Measurements from ENCODE around the gene FGGY. TPM values are rescaled to one million over a fixed set of nuclear protein-coding genes. Genes with fewer than 3 reads are reported as not detected.
"Not testable (repeated sequence)": the region's sequence is repeated elsewhere in the genome, so short reads cannot be mapped to it uniquely, and the experiment has no call there.

FGGY gene
- total RNA-seq, 1 experiment from 2014 or later: 4.7 TPM

DNA sequence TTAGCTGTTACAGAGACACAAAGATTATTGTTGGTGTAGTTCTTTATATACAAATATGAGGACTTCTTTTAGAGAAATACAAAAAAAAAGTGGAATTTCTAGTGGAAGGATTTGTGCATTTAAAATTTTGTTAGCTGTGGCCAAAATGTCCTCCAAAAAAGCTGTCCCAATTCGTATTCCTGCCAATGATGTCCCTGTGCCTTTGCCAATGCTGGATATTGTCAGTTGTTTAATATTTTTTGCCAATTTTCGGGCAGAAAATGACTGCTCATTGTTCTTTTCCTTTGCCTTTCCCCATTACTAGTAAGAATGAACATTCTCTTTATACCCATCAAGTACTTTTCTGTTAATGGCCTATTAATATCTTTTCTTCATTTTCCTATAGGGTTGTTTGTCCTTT lies 407.8 kb downstream of the FGGY start:
- Histone ChIP-seq H3K9me2 (replicated peaks; ENCODE audit: insufficient read depth, low read length) (no peaks in the 10 kb centered on the region), H4K20me1 (ENCODE audit: insufficient read depth, low read depth, low read length) (no peaks in the 10 kb centered on the region)

GRCh38 chr1:59705466-59706302 lies 408.8 kb downstream of the FGGY start:
- H3K9me2 ChIP-seq (replicated peaks; ENCODE audit: insufficient read depth, low read length): no peaks in the 10 kb centered on the region
- DNase-seq: no peak
- H3K27ac ChIP-seq (ENCODE audit: low read length): no peak overlapping the region

More for the DNA sequence above, 407.8 kb downstream of the FGGY start:
- Histone ChIP-seq H3K4me3 (ENCODE audit: low read length) (no peak overlapping the region), H3K27ac (ENCODE audit: low read length) (no peak overlapping the region), H3K79me2 (ENCODE audit: low read length) (no peaks in the 10 kb centered on the region), H3K9ac (ENCODE audit: low read length) (no peak overlapping the region), H3K4me1 (ENCODE audit: low read length) (no peaks in the 10 kb centered on the region), H3K27me3 (ENCODE audit: low read length) (no peaks in the 10 kb centered on the region), H3K36me3 (ENCODE audit: insufficient read depth, low read length) (no peaks in the 10 kb centered on the region), H3K4me2 (ENCODE audit: low read depth, low read length, poor library complexity, severe bottlenecking) (no peak overlapping the region), H3K9me3 (ENCODE audit: low read length) (no peaks in the 10 kb centered on the region), H2AFZ (ENCODE audit: low read length) (no peak overlapping the region)
- no peak for DNase-seq

DNA sequence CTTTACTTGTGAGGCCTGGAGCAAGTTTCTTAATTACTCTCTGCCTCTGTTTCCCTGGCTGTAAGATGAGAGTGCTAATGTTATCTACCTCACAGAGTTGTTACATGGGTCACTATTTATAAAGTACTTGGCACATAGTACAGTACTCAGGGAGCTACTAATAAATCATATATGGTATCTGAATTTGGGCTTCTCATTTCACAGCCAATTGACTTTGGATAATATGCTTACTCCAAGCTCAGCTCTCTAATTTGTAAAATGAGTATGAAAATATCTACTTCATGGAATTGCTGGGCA lies 409.4 kb downstream of the FGGY start:
- H2AFZ ChIP-seq (ENCODE audit: low read length): no peak overlapping the region
- H3K27ac ChIP-seq (ENCODE audit: low read length): no peak overlapping the region
- no peaks in the 10 kb centered on the region for H3K36me3 ChIP-seq (ENCODE audit: insufficient read depth, low read length)
- H3K4me2 ChIP-seq (ENCODE audit: low read depth, low read length, poor library complexity, severe bottlenecking): no peak overlapping the region
- H3K4me3 ChIP-seq (ENCODE audit: low read length): no peak overlapping the region
- H3K4me1 ChIP-seq (ENCODE audit: low read length): no peaks in the 10 kb centered on the region
- no peak overlapping the region for H3K9ac ChIP-seq (ENCODE audit: low read length)
- H3K79me2 ChIP-seq (ENCODE audit: low read length): no peaks in the 10 kb centered on the region
- no peaks in the 10 kb centered on the region for H3K9me3 ChIP-seq (ENCODE audit: low read length)
- DNase-seq: no peak
- no peaks in the 10 kb centered on the region for H3K27me3 ChIP-seq (ENCODE audit: low read length)
- no peaks in the 10 kb centered on the region for H4K20me1 ChIP-seq (ENCODE audit: insufficient read depth, low read depth, low read length)
- H3K9me2 ChIP-seq (replicated peaks; ENCODE audit: insufficient read depth, low read length): no peaks in the 10 kb centered on the region

More at GRCh38 chr1:59705466-59706302, 408.8 kb downstream of the FGGY start:
- Histone ChIP-seq H2AFZ (ENCODE audit: low read length) (no peak overlapping the region), H3K9me3 (ENCODE audit: low read length) (no peaks in the 10 kb centered on the region), H4K20me1 (ENCODE audit: insufficient read depth, low read depth, low read length) (no peaks in the 10 kb centered on the region), H3K4me1 (ENCODE audit: low read length) (no peaks in the 10 kb centered on the region), H3K4me2 (ENCODE audit: low read depth, low read length, poor library complexity, severe bottlenecking) (no peak overlapping the region), H3K27me3 (ENCODE audit: low read length) (no peaks in the 10 kb centered on the region), H3K36me3 (ENCODE audit: insufficient read depth, low read length) (no peaks in the 10 kb centered on the region), H3K79me2 (ENCODE audit: low read length) (no peaks in the 10 kb centered on the region), H3K4me3 (ENCODE audit: low read length) (no peak overlapping the region), H3K9ac (ENCODE audit: low read length) (no peak overlapping the region)

DNA sequence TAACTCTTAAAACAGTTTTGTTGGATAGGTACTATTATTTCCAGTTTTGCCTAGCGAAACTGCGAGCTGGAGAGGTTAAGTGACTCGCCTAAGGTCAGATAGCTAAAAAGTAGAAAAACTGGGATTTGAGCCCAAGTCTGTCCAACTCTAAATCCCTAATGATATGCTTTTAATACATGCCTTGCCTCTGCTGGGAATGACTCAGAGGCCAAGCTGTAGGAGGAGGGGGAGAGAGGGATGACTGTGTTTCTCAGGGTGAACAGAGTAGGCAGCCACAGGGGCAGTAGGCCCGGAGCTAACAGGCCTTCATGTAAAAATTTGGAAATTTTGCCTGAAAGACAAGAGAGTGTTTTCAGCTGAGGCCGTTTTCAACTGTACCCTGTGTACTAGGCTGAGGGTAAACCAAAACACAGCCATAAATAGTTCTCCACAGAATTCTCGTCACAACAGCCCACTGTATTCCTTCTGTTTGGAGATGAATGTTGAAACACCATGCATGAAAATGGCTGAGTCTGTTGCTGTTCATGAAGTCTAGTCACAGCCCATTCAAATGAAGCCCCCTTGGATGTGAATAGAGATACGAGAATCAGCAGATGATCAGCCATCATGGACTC lies 410.4 kb downstream of the FGGY start:
- Histone ChIP-seq H2AFZ (ENCODE audit: low read length) (no peak overlapping the region), H3K27me3 (ENCODE audit: low read length) (no peaks in the 10 kb centered on the region), H3K9ac (ENCODE audit: low read length) (no peak overlapping the region), H4K20me1 (ENCODE audit: insufficient read depth, low read depth, low read length) (no peaks in the 10 kb centered on the region), H3K9me2 (replicated peaks; ENCODE audit: insufficient read depth, low read length) (no peaks in the 10 kb centered on the region), H3K27ac (ENCODE audit: low read length) (no peak overlapping the region), H3K9me3 (ENCODE audit: low read length) (no peaks in the 10 kb centered on the region), H3K4me1 (ENCODE audit: low read length) (no peaks in the 10 kb centered on the region), H3K79me2 (ENCODE audit: low read length) (no peaks in the 10 kb centered on the region), H3K4me3 (ENCODE audit: low read length) (no peak overlapping the region), H3K36me3 (ENCODE audit: insufficient read depth, low read length) (no peaks in the 10 kb centered on the region), H3K4me2 (ENCODE audit: low read depth, low read length, poor library complexity, severe bottlenecking) (no peak overlapping the region)
- no peak for DNase-seq

GRCh38 chr1:59709333-59709732 lies 412.4 kb downstream of the FGGY start:
- no peaks in the 10 kb centered on the region for H4K20me1 ChIP-seq (ENCODE audit: insufficient read depth, low read depth, low read length)
- no peak overlapping the region for H2AFZ ChIP-seq (ENCODE audit: low read length)
- H3K36me3 ChIP-seq (ENCODE audit: insufficient read depth, low read length): no peaks in the 10 kb centered on the region
- no peaks in the 10 kb centered on the region for H3K79me2 ChIP-seq (ENCODE audit: low read length)
- no peaks in the 10 kb centered on the region for H3K9me2 ChIP-seq (replicated peaks; ENCODE audit: insufficient read depth, low read length)
- H3K9ac ChIP-seq (ENCODE audit: low read length): no peak overlapping the region
- no peaks in the 10 kb centered on the region for H3K4me1 ChIP-seq (ENCODE audit: low read length)
- H3K27ac ChIP-seq (ENCODE audit: low read length): no peak overlapping the region
- H3K27me3 ChIP-seq (ENCODE audit: low read length): no peaks in the 10 kb centered on the region
- H3K4me3 ChIP-seq (ENCODE audit: low read length): no peak overlapping the region
- no peak for DNase-seq
- H3K4me2 ChIP-seq (ENCODE audit: low read depth, low read length, poor library complexity, severe bottlenecking): no peak overlapping the region
- no peaks in the 10 kb centered on the region for H3K9me3 ChIP-seq (ENCODE audit: low read length)

DNA sequence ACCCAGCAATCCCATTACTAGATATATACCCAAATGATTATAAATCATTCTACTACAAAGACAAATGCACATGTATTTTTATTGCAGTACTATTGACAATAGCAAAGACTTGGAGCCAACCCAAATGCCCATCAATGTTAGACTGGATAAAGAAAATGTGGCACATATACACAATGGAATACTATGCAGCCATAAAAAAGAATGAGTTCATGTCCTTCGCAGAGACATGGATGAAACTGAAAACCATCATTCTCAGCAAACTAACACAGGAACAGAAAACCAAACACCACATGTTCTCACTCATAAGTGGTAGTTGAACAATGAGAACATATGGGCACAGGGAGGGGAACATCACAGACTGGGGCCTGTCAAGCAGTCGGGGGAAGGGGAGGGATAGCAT lies 414.0 kb downstream of the FGGY start:
- DNase-seq; H3K4me2 ChIP-seq (ENCODE audit: low read depth, low read length, poor library complexity, severe bottlenecking); H4K20me1 ChIP-seq (ENCODE audit: insufficient read depth, low read depth, low read length); H2AFZ ChIP-seq (ENCODE audit: low read length); H3K9ac ChIP-seq (ENCODE audit: low read length); H3K36me3 ChIP-seq (ENCODE audit: insufficient read depth, low read length); H3K9me3 ChIP-seq (ENCODE audit: low read length); H3K27me3 ChIP-seq (ENCODE audit: low read length); H3K4me3 ChIP-seq (ENCODE audit: low read length); H3K27ac ChIP-seq (ENCODE audit: low read length); H3K4me1 ChIP-seq (ENCODE audit: low read length); H3K79me2 ChIP-seq (ENCODE audit: low read length); H3K9me2 ChIP-seq (replicated peaks; ENCODE audit: insufficient read depth, low read length): not testable (repeated sequence)

- Histone ChIP-seq H3K27ac (ENCODE audit: low read length) (no peak overlapping the region), H3K79me2 (ENCODE audit: low read length) (no peaks in the 10 kb centered on the region), H3K4me2 (ENCODE audit: low read depth, low read length, poor library complexity, severe bottlenecking) (no peak overlapping the region)
These were observed 417.3 kb downstream of the FGGY start for GRCh38 chr1:59714219-59714618.

DNA sequence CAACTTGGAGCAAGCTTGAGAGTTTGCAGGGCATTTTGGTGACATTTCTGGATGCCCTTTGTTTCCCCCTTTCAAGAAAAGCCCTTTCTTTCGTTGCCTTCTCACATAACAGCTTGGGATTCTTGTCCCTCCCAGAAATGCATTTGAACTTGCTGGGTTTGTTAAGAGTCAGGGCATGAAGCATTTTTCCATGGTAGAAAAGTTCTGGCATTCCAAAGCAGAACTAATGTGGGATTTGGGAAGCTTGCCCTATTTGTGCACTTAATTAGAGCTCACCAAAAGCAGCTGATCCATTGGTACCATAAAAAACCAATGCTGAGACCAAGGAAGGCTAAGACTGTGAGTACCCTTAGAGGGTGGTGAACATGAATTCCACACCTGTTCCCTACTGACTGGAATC lies 418.1 kb downstream of the FGGY start:
- no peaks in the 10 kb centered on the region for H4K20me1 ChIP-seq (ENCODE audit: insufficient read depth, low read depth, low read length)
- H3K27me3 ChIP-seq (ENCODE audit: low read length): no peaks in the 10 kb centered on the region
- H3K9me3 ChIP-seq (ENCODE audit: low read length): no peaks in the 10 kb centered on the region
- no peak for DNase-seq
- no peaks in the 10 kb centered on the region for H3K79me2 ChIP-seq (ENCODE audit: low read length)
- H2AFZ ChIP-seq (ENCODE audit: low read length): no peak overlapping the region
- no peaks in the 10 kb centered on the region for H3K4me1 ChIP-seq (ENCODE audit: low read length)
- no peak overlapping the region for H3K27ac ChIP-seq (ENCODE audit: low read length)
- H3K4me2 ChIP-seq (ENCODE audit: low read depth, low read length, poor library complexity, severe bottlenecking): no peak overlapping the region
- H3K9me2 ChIP-seq (replicated peaks; ENCODE audit: insufficient read depth, low read length): no peaks in the 10 kb centered on the region
- no peak overlapping the region for H3K9ac ChIP-seq (ENCODE audit: low read length)
- no peaks in the 10 kb centered on the region for H3K36me3 ChIP-seq (ENCODE audit: insufficient read depth, low read length)
- no peak overlapping the region for H3K4me3 ChIP-seq (ENCODE audit: low read length)

More at GRCh38 chr1:59714219-59714618, 417.3 kb downstream of the FGGY start:
- Histone ChIP-seq H3K9me2 (replicated peaks; ENCODE audit: insufficient read depth, low read length) (no peaks in the 10 kb centered on the region), H3K27me3 (ENCODE audit: low read length) (no peaks in the 10 kb centered on the region), H3K36me3 (ENCODE audit: insufficient read depth, low read length) (no peaks in the 10 kb centered on the region), H3K4me1 (ENCODE audit: low read length) (no peaks in the 10 kb centered on the region), H3K4me3 (ENCODE audit: low read length) (no peak overlapping the region), H4K20me1 (ENCODE audit: insufficient read depth, low read depth, low read length) (no peaks in the 10 kb centered on the region), H2AFZ (ENCODE audit: low read length) (no peak overlapping the region), H3K9ac (ENCODE audit: low read length) (no peak overlapping the region), H3K9me3 (ENCODE audit: low read length) (no peaks in the 10 kb centered on the region)
- no peak for DNase-seq
